GM10847 (cell line): ENCODE measurements around the gene RGS6.

Experiments used
- POLR2A ChIP-seq: IDR thresholded peaks from 2 replicates; pipeline ENCODE4 v1.6.1; 2011; ENCODE audit not compliant: insufficient read length; ENCODE audit errors: extremely low read depth

RGS6 gene

DNA sequence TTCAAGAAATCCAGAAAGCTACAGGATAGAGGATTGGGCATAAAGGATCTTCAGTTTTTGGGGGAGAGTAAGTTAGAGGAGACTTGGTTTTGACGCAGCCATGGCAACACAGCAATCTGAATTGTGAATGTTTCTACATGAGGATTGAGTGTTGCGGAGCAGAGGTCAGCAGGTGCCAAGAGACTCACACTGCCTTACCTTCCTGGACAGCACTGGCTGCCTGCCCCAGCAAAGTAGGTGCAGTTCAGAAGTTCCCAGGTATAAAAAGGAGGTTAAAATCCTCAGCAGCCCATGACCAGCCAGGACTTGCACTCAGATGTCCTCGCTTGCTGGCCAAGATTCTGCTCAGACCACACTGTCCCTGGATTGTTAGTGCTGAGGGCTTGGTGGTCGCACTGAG, 590.6 kb downstream of the RGS6 start:
- TF ChIP-seq POLR2A, result no peak

- TF ChIP-seq POLR2A, result no peak
These were observed 591.4 kb downstream of the RGS6 start for GRCh38 chr14:72523424-72524294.

GRCh38 chr14:72524295-72524629, 592.0 kb downstream of the RGS6 start:
- no peak for TF ChIP-seq POLR2A

DNA sequence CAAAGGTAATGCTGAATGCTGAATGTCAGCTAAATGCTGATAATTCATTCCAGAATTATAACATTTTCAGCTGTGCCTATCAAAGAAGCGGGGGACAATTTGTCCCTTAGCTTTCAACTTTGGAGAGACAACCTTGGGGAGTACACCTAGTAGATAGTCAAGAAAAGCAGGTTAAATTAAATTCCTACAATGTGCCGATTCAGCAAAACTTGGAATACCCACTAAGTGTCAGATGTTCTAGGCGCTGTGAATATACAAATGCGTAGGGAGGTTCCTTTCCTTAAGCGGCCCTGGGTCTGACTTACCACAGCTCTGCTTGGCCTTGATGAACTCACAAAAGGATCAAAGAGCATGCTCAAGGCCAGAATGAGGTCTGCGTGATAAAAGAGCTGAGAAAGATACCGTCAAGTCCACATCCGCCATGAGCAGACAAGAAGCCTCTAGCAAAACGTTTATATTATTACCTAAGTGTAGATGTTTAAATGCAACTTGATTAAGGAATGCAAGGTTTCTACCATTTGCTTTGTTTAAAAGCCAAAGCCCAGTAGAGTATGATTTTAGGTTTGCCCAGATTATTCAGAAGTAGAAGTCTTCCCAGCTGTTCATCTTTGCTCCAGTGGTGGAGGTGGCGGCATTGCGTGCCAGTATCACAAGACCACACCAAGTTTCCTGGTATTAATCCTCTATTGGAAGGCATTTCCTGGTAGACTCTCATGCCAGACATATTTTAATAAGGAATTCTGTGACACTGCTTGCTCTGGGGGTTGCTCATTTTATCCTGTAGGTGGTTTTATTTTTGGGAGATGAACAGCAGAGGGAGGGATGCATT, 593.1 kb downstream of the RGS6 start:
- no peak for TF ChIP-seq POLR2A

- TF ChIP-seq POLR2A, result no peak
These were observed 595.4 kb downstream of the RGS6 start for GRCh38 chr14:72527591-72527990.

DNA sequence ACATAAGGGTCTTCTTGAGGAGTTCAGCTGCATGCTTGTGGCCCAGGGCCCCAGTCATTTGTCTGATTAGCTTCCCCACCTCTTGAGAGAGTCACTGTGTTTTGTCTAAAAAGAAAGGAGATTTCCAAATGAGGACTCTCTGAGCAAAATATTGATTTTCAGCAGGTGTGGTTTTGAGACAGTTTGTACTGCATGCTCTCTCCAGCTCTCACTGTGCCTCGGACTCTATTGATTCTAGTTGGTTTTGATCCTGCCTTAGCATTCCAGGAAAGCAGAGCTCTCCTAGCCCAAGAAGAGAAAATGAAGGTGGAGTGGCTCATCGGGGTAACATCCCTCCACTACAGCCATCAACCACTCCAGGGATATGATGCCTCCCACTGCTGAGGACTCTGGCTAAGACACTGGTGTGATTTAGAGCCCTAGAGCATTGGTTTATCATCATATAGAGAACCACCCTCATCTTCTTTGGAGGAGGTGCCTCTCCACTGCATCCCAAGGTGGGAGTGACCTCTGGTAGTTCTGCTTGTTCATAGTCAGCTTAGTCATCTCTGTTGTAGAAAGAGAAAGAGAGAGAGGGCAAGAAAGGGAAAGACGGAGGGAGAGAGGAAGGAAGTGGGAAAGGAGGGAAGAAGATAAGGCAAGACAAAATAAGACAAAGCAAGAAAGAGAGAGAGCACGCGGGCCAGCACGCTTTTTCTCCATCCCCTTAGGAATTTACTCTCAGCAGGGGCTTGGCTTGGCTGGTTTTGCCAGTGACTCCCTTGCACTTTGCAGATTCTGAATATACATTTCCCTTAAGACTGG, 596.0 kb downstream of the RGS6 start:
- no peak for TF ChIP-seq POLR2A

GRCh38 chr14:72528863-72529175, 596.6 kb downstream of the RGS6 start:
- TF ChIP-seq POLR2A, result no peak

- no peak for TF ChIP-seq POLR2A
These were observed 600.6 kb downstream of the RGS6 start for GRCh38 chr14:72532686-72533454.

DNA sequence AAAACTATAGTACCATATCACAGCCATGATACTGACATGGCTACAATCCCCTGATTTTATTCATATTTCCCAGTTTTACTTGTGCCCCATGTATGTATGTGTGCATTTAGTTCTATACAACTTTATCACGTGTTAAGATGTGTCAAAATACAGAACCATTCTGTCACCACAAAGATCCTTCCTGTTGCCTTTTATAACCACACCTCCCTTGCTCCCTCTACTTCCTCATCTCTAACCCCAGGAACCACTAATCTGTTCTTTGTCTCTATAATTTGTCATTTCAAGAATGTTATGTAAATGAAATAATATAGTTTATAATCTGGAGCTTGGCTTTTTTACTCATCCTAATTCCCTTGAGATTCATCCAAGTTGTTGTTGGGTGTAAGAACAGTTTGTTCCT, 603.3 kb downstream of the RGS6 start:
- no peak for TF ChIP-seq POLR2A

GRCh38 chr14:72538387-72538786, 606.2 kb downstream of the RGS6 start:
- TF ChIP-seq POLR2A, result no peak

- no peak for TF ChIP-seq POLR2A
These were observed 607.6 kb downstream of the RGS6 start for GRCh38 chr14:72539661-72540315.

DNA sequence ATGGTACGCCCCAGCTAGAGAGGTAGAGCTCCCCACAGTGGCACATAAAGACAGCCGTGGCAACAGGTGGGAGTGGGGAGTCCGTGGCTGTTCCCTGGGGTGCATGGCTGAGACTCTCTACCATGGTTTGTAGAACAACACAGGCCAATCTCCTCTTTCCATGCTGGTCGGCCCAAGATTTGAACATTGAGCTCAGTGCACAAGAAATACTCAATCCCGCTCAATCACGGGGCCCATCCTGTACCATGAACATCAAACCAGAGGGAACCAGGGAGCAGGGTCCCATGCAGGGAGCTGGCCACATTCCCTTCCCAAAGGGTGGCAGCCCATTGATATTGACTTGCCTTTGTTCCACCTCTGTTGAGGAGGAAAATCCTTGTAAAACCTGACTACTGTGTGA, 608.6 kb downstream of the RGS6 start:
- TF ChIP-seq POLR2A, result no peak

DNA sequence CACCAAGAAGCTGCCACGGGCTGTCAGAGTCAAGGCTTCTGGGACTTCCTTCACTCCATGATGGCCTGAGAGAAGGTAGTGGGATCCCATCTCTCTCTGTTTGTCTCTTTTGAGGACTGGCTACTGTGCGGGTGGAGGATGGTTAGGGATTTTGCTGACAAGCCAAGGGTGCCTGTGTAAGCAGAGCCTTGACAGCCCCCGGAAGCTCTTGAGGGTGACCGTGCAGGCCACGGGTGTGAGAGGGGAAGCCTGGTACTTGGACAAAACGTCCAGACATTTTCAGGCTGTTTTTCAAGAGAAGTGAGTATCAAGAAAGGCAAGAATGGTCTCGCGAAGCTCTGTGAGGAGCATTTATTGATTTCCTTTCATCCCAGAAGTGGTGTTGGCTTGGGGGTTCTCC, 609.3 kb downstream of the RGS6 start:
- no peak for TF ChIP-seq POLR2A

GRCh38 chr14:72543341-72543740, 611.1 kb downstream of the RGS6 start:
- TF ChIP-seq POLR2A, result no peak
